ENCODE data around the gene KRT40.
A peak's percentile ranks its signal among the peaks of the same experiment; 100 is the strongest.

KRT40 gene

GRCh38 chr17:40951011-40951622 is 33.0 kb downstream of the KRT40 start:
- peak; percentile 14 for DNase-seq (ENCODE audit: low read depth)

GRCh38 chr17:40950176-40950575 is 34.0 kb downstream of the KRT40 start:
- no peak for DNase-seq (ENCODE audit: low read depth)

GRCh38 chr17:40949418-40949817 is 34.7 kb downstream of the KRT40 start:
- DNase-seq (ENCODE audit: low read depth), result no peak

GRCh38 chr17:40947929-40948328 is 36.2 kb downstream of the KRT40 start:
- DNase-seq (ENCODE audit: low read depth), result no peak

GRCh38 chr17:40945414-40945813 is 38.7 kb downstream of the KRT40 start:
- no peak for DNase-seq (ENCODE audit: low read depth)

GRCh38 chr17:40944531-40944930 is 39.6 kb downstream of the KRT40 start:
- no peak for DNase-seq (ENCODE audit: low read depth)

GRCh38 chr17:40942553-40942952 is 41.6 kb downstream of the KRT40 start:
- no peak for DNase-seq (ENCODE audit: low read depth)

GRCh38 chr17:40940266-40940665 is 43.9 kb downstream of the KRT40 start:
- no peak for DNase-seq (ENCODE audit: low read depth)

GRCh38 chr17:40938981-40939380 is 45.1 kb downstream of the KRT40 start:
- no peak for DNase-seq (ENCODE audit: low read depth)

GRCh38 chr17:40937384-40937819 is 46.7 kb downstream of the KRT40 start, which contains the start of gene KRT23:
KRT23 (minus strand) TSS chr17:40937646; CDS start chr17:40936603, 1,043 bp downstream.
- DNase-seq (ENCODE audit: low read depth), result no peak

- no peak for DNase-seq (ENCODE audit: low read depth)
Observed at GRCh38 chr17:40936976-40937375, 47.1 kb downstream of the KRT40 start.

- no peak for DNase-seq (ENCODE audit: low read depth)
Observed at GRCh38 chr17:40936437-40936971, 47.6 kb downstream of the KRT40 start.

- no peak for DNase-seq (ENCODE audit: low read depth)
Observed at GRCh38 chr17:40935624-40936023, 48.5 kb downstream of the KRT40 start.

GRCh38 chr17:40932608-40933007 is 51.5 kb downstream of the KRT40 start:
- DNase-seq (ENCODE audit: low read depth), result no peak

- no peak for DNase-seq (ENCODE audit: low read depth)
Observed at GRCh38 chr17:40931311-40931710, 52.8 kb downstream of the KRT40 start.
